SK-N-SH (cell line): ENCODE data around the gene YY1. TPM values are rescaled to one million over a fixed set of nuclear protein-coding genes. Genes with fewer than 3 reads are reported as not detected.

Experiments used
- CTCF ChIA-PET: fragments of 300-600, 350-600 bp; formaldehyde crosslinking; extraction: SDS; loops from one replicate; lab custom pipeline; 2021; lab: Yijun Ruan, JAX
- POLR2A ChIA-PET: fragments of 350-600 bp; sonication (Branson Sonifier 250); formaldehyde crosslinking; extraction: SDS; loops from one replicate; lab custom pipeline; 2020; ENCODE audit warnings: antibody characterized with exemption, inconsistent platforms; lab: Yijun Ruan, JAX
- DNase-seq: peaks from one replicate; pipeline ENCODE4 v3.0.0; 2012
- H2AFZ ChIP-seq: fragments of 200-600 bp; sonication (generic); 2 replicates; pipeline ENCODE4 v1.8.1; 2016; ENCODE audit warnings: antibody characterized with exemption, mild to moderate bottlenecking, low read depth
- H3F3A ChIP-seq: fragments of 200-600 bp; sonication (generic); replicated peaks from 2 replicates; pipeline ENCODE3; 2016; ENCODE audit warnings: antibody characterized with exemption, mild to moderate bottlenecking; ENCODE audit not compliant: insufficient read depth
- H3K27ac ChIP-seq, 2 experiments: fragments of 200-500 bp in 1 of 2; fragments of 200-600 bp in 1 of 2; sonication (Bioruptor generic) in 1 of 2; sonication (generic), shearing (Covaris generic) in 1 of 2; 2 replicates each; pipeline versions ENCODE4 v1.5.1 to v1.6.1; 2014 to 2016; ENCODE audit warnings: low read depth in 2 of 2, inconsistent platforms in 1 of 2, low read length in 1 of 2, mild to moderate bottlenecking in 1 of 2, mixed read lengths in 1 of 2
- H3K27me3 ChIP-seq: fragments of 200-600 bp; sonication (generic), shearing (Covaris generic); 2 replicates; pipeline ENCODE4 v1.6.1; 2016; ENCODE audit warnings: mixed run types; ENCODE audit not compliant: insufficient read depth
- H3K36me3 ChIP-seq, 2 experiments: fragments of 200-500 bp in 1 of 2; fragments of 200-600 bp in 1 of 2; sonication (Bioruptor generic) in 1 of 2; sonication (generic) in 1 of 2; replicated peaks in 1 of 2; 2 replicates each; pipeline versions ENCODE3 to v1.5.1; 2014 to 2016; ENCODE audit warnings: low read length in 1 of 2, mild to moderate bottlenecking in 1 of 2; ENCODE audit not compliant: insufficient read depth in 2 of 2, control insufficient read depth in 1 of 2
- H3K4me1 ChIP-seq, 2 experiments: fragments of 200-500 bp in 1 of 2; fragments of 200-600 bp in 1 of 2; sonication (Bioruptor generic) in 1 of 2; sonication (generic), shearing (Covaris generic) in 1 of 2; 2 replicates each; pipeline versions ENCODE4 v1.5.1 to v1.6.1; 2014 to 2016; ENCODE audit warnings: low read depth in 1 of 2, low read length in 1 of 2, mixed run types in 1 of 2; ENCODE audit not compliant: insufficient read depth in 2 of 2, control insufficient read depth in 1 of 2
- H3K4me2 ChIP-seq: fragments of 200-600 bp; sonication (generic), shearing (Covaris generic); 2 replicates; pipeline ENCODE4 v1.6.1; 2017; ENCODE audit warnings: mixed run types
- H3K4me3 ChIP-seq, 2 experiments: fragments of 200-500 bp in 1 of 2; fragments of 200-600 bp in 1 of 2; sonication (Bioruptor generic) in 1 of 2; sonication (generic), shearing (Covaris generic) in 1 of 2; 2 replicates each; pipeline versions ENCODE4 v1.5.1 to v1.8.1; 2014 to 2016; ENCODE audit warnings: low read depth in 2 of 2, inconsistent platforms in 1 of 2, low read length in 1 of 2, mild to moderate bottlenecking in 1 of 2, mixed read lengths in 1 of 2, moderate library complexity in 1 of 2
- H3K79me2 ChIP-seq: fragments of 200-600 bp; sonication (generic); 2 replicates; pipeline ENCODE4 v1.8.1; 2017; ENCODE audit warnings: mild to moderate bottlenecking; ENCODE audit not compliant: insufficient read depth
- H3K9ac ChIP-seq: fragments of 200-600 bp; sonication (generic); 2 replicates; pipeline ENCODE4 v1.6.1; 2017; ENCODE audit warnings: mixed run types
- H3K9me2 ChIP-seq: fragments of 200-600 bp; sonication (generic); 2 replicates; pipeline ENCODE4 v1.6.1; 2017; ENCODE audit warnings: mixed run types
- H3K9me3 ChIP-seq: fragments of 200-600 bp; sonication (generic); 2 replicates; pipeline ENCODE4 v1.6.1; 2017; ENCODE audit warnings: mixed run types, mild to moderate bottlenecking, moderate library complexity
- H4K20me1 ChIP-seq: fragments of 200-600 bp; sonication (generic); 2 replicates; pipeline ENCODE4 v1.6.1; 2017; ENCODE audit warnings: mild to moderate bottlenecking, mixed run types; ENCODE audit not compliant: insufficient read depth
- EP300 ChIP-seq, 2 experiments: IDR thresholded peaks; 2 replicates each; pipeline versions ENCODE4 v1.4.0 to v1.6.1; 2012; ENCODE audit warnings: borderline replicate concordance in 1 of 2, low read depth in 1 of 2, low read length in 1 of 2
- EZH2phosphoT487 ChIP-seq: fragments of 200-600 bp; sonication (generic); IDR thresholded peaks from 2 replicates; pipeline ENCODE4 v1.6.1; 2017; ENCODE audit warnings: low read depth, mixed run types, mild to moderate bottlenecking, antibody characterized with exemption, moderate library complexity, borderline replicate concordance
- FOSL2 ChIP-seq: IDR thresholded peaks from 2 replicates; pipeline ENCODE4 v1.4.0; 2012; ENCODE audit warnings: low read depth, mild to moderate bottlenecking, moderate library complexity, borderline replicate concordance
- GABPA ChIP-seq: IDR thresholded peaks from 2 replicates; pipeline ENCODE4 v1.4.0; 2012; ENCODE audit warnings: low read depth, mild to moderate bottlenecking
- MEF2A ChIP-seq: IDR thresholded peaks from 2 replicates; pipeline ENCODE4 v1.4.0; 2012; ENCODE audit warnings: low read depth, borderline replicate concordance
- MXI1 ChIP-seq: IDR thresholded peaks from 2 replicates; pipeline ENCODE4 v1.6.1; 2012; ENCODE audit warnings: mild to moderate bottlenecking, low read depth, low read length, improper control_type of control experiment
- NFIC ChIP-seq: IDR thresholded peaks from 2 replicates; pipeline ENCODE4 v1.4.0; 2012; ENCODE audit warnings: borderline replicate concordance
- REST ChIP-seq: IDR thresholded peaks from 2 replicates; pipeline ENCODE4 v1.6.1; 2012; ENCODE audit warnings: mild to moderate bottlenecking, low read depth, low read length, moderate library complexity
- RXRA ChIP-seq: IDR thresholded peaks from 2 replicates; pipeline ENCODE4 v1.4.0; 2012; ENCODE audit warnings: low read depth, mild to moderate bottlenecking, borderline replicate concordance
- SIN3A ChIP-seq: IDR thresholded peaks from 2 replicates; pipeline ENCODE4 v1.6.1; 2012; ENCODE audit warnings: low read depth, mild to moderate bottlenecking, low read length, moderate library complexity, borderline replicate concordance
- SMC3 ChIP-seq: IDR thresholded peaks from 2 replicates; pipeline ENCODE4 v1.6.1; 2012; ENCODE audit warnings: low read depth, low read length, improper control_type of control experiment
- WGBS: methylation state at CpG from one replicate; pipeline ENCODE4 v1.1.6; 2017; ENCODE audit warnings: low lambda C conversion rate; 5-methylcytosine and 5-hydroxymethylcytosine counted together
- polyA plus RNA-seq, 3 experiments: library from polyadenylated mRNA; depleted of rRNA; stranded (reverse); fragments of >200 nt; gene quantifications; 2 replicates each; pipeline ENCODE4 v1.2.3, GENCODE V29; 2012

YY1 gene
- polyA plus RNA-seq, 1 of the 3 experiments (the other 2 are of a cell fraction), result 18.1 TPM

- no peak for TF ChIP-seq REST
- no peak for TF ChIP-seq SMC3
- TF ChIP-seq EP300 (IDR thresholded peaks at IDR 0.05; ENCODE audit: borderline replicate concordance in 1 of 2, low read depth in 1 of 2, low read length in 1 of 2), result no peak
- TF ChIP-seq NFIC, result 0 out of 2 replicates have a peak, but pooled peaks have one; percentile 13
- no peak for TF ChIP-seq GABPA
- peak; percentile 85 for TF ChIP-seq MXI1
- TF ChIP-seq FOSL2, result no peak
These were observed 1.1 kb downstream of the YY1 start (continued) for GRCh38 chr14:100239840-100240667.

GRCh38 chr14:100240668-100241032, 1.7 kb downstream of the YY1 start:
- no peak overlapping the region for H2AFZ ChIP-seq
- TF ChIP-seq GABPA, result no peak
- 0 out of 2 replicates have a peak, but pooled peaks have one; percentile 53 for TF ChIP-seq SIN3A
- no peak for TF ChIP-seq MEF2A
- no peak for TF ChIP-seq RXRA
- TF ChIP-seq EZH2phosphoT487, result no peak
- H3F3A ChIP-seq, result peaks cover 9% of the 10 kb centered on the region
- ChIA-PET CTCF (interaction anchor here (0.7 to 4.1 kb wide), 13 partner anchors 13 to 398 kb away, joined by 3 to 14 read pairs (median 4); no protein-coding TSS in a partner anchor), POLR2A (interaction anchor here (0.6 kb wide), 1 partner anchor 68 kb away, joined by 3 read pairs; no protein-coding TSS in a partner anchor)
- DNase-seq, result no peak
- no peaks in the 10 kb centered on the region for H3K9me2 ChIP-seq
- peaks cover 73% of the 10 kb centered on the region for H4K20me1 ChIP-seq
- H3K27me3 ChIP-seq, result no peaks in the 10 kb centered on the region
- 2% methylated on average over 12 of the region's 13 CpGs for WGBS
- H3K36me3 ChIP-seq, result peaks cover 0 to 5% of the 10 kb centered on the region in 2 experiments
- peak overlapping the region; percentile 77 to 92 for H3K4me3 ChIP-seq
- peaks cover 7 to 14% of the 10 kb centered on the region in 2 experiments for H3K4me1 ChIP-seq
- peak overlapping the region; percentile 75 for H3K4me2 ChIP-seq
- no peaks in the 10 kb centered on the region for H3K9me3 ChIP-seq
- peak overlapping the region; percentile 83 to 87 for H3K27ac ChIP-seq
- H3K9ac ChIP-seq, result peak overlapping the region; percentile 71
- peaks cover 87% of the 10 kb centered on the region for H3K79me2 ChIP-seq
